DLD1 (cell line): ENCODE measurements around the gene PEX14.

ENCODE experiments used
- in situ Hi-C: cut with HindIII; loops from 2 replicates; pipeline ENCODE4 v1.10.0; 2017; ENCODE audit warnings: low sequenced_read_pairs

PEX14 gene

GRCh38 chr1:10585242-10585641 is 110.5 kb downstream of the PEX14 start:
- in situ Hi-C loops: no loop called here

GRCh38 chr1:10586125-10586524 is 111.4 kb downstream of the PEX14 start:
- in situ Hi-C loops: no loop called here

GRCh38 chr1:10588640-10589039 is 113.9 kb downstream of the PEX14 start:
- in situ Hi-C loops: no loop called here

- in situ Hi-C loops: no loop called here
These were observed 114.3 kb downstream of the PEX14 start for GRCh38 chr1:10589074-10589473.

- in situ Hi-C loops: no loop called here
These were observed 116.3 kb downstream of the PEX14 start for GRCh38 chr1:10591010-10591409.

GRCh38 chr1:10592373-10592772 is 117.6 kb downstream of the PEX14 start:
- in situ Hi-C loops: no loop called here

GRCh38 chr1:10593750-10594149 is 119.0 kb downstream of the PEX14 start:
- in situ Hi-C loops: no loop called here

GRCh38 chr1:10594595-10595223 is 120.0 kb downstream of the PEX14 start:
- in situ Hi-C loops: no loop called here

- in situ Hi-C loops: no loop called here
These were observed 122.0 kb downstream of the PEX14 start for GRCh38 chr1:10596780-10597179.

GRCh38 chr1:10597492-10598388 is 123.0 kb downstream of the PEX14 start:
- in situ Hi-C loops: no loop called here

GRCh38 chr1:10598389-10598702 is 123.6 kb downstream of the PEX14 start:
- in situ Hi-C loops: no loop called here

- in situ Hi-C loops: no loop called here
These were observed 124.6 kb downstream of the PEX14 start for GRCh38 chr1:10599194-10599861.

GRCh38 chr1:10601342-10602070 is 126.8 kb downstream of the PEX14 start:
- in situ Hi-C loops: no loop called here

- in situ Hi-C loops: no loop called here
These were observed 128.2 kb downstream of the PEX14 start for GRCh38 chr1:10602936-10603335.

- in situ Hi-C loops: no loop called here
These were observed 130.2 kb downstream of the PEX14 start for GRCh38 chr1:10604966-10605365.

GRCh38 chr1:10606064-10606463 is 131.3 kb downstream of the PEX14 start:
- in situ Hi-C loops: no loop called here

GRCh38 chr1:10607228-10607627 is 132.5 kb downstream of the PEX14 start:
- in situ Hi-C loops: no loop called here

GRCh38 chr1:10608690-10609089 is 133.9 kb downstream of the PEX14 start:
- in situ Hi-C loops: no loop called here

GRCh38 chr1:10610901-10611600 is 136.3 kb downstream of the PEX14 start:
- in situ Hi-C loops: no loop called here

GRCh38 chr1:10612436-10613160 is 137.8 kb downstream of the PEX14 start:
- in situ Hi-C loops: no loop called here
